Neural progenitor cell (in vitro differentiated cells): ENCODE results near the gene TEAD3. TPM values are rescaled to one million over a fixed set of nuclear protein-coding genes. Genes with fewer than 3 reads are reported as not detected.

ENCODE experiments used
- DNase-seq: peaks from one replicate; pipeline ENCODE4 v3.0.0-alpha.2; 2016; ENCODE audit warnings: low spot score
- H2AFZ ChIP-seq: fragments of 200-600 bp; sonication (generic); replicated peaks from 2 replicates; pipeline ENCODE4 v1.6.1; 2016; ENCODE audit warnings: antibody characterized with exemption
- H3F3A ChIP-seq: fragments of 200-600 bp; sonication (generic); 2 replicates; pipeline ENCODE4 v1.6.1; 2016; ENCODE audit warnings: antibody characterized with exemption, low read depth
- H3K27ac ChIP-seq: fragments of 200-600 bp; sonication (generic); 2 replicates; pipeline ENCODE4 v1.5.1; 2016; ENCODE audit warnings: mild to moderate bottlenecking
- H3K27me3 ChIP-seq: fragments of 200-600 bp; sonication (generic); 2 replicates; pipeline ENCODE4 v1.6.1; 2016; ENCODE audit warnings: mild to moderate bottlenecking, moderate library complexity
- H3K36me3 ChIP-seq: fragments of 200-600 bp; sonication (generic); 2 replicates; pipeline ENCODE4 v1.5.1; 2016
- H3K4me1 ChIP-seq: fragments of 200-600 bp; sonication (generic); 2 replicates; pipeline ENCODE4 v1.6.1; 2016; ENCODE audit warnings: mixed run types
- H3K4me2 ChIP-seq: fragments of 200-600 bp; sonication (generic); 2 replicates; pipeline ENCODE4 v1.6.1; 2016
- H3K4me3 ChIP-seq: fragments of 200-600 bp; sonication (generic); 2 replicates; pipeline ENCODE4 v1.5.1; 2016
- H3K79me2 ChIP-seq: fragments of 200-600 bp; sonication (generic); 2 replicates; pipeline ENCODE4 v1.6.1; 2016; ENCODE audit warnings: low read depth
- H3K9ac ChIP-seq: fragments of 200-600 bp; sonication (generic); 2 replicates; pipeline ENCODE4 v1.6.1; 2016
- H3K9me3 ChIP-seq: fragments of 200-600 bp; sonication (generic); 2 replicates; pipeline ENCODE4 v1.5.1; 2016; ENCODE audit warnings: low read depth
- H4K20me1 ChIP-seq: fragments of 200-600 bp; sonication (generic); 2 replicates; pipeline ENCODE4 v1.6.1; 2016; ENCODE audit warnings: low read depth
- H3K27ac Mint-ChIP-seq: 3 replicates; pipeline ENCODE4 v1.8.0; 2021; ENCODE audit warnings: mixed read lengths
- H3K27me3 Mint-ChIP-seq: 2 replicates; pipeline ENCODE4 v1.8.0; 2022; ENCODE audit warnings: low read depth, mild to moderate bottlenecking, inconsistent platforms, moderate library complexity, mixed read lengths; ENCODE audit not compliant: insufficient read depth
- H3K36me3 Mint-ChIP-seq: 3 replicates; pipeline ENCODE4 v1.8.0; 2021; ENCODE audit warnings: mixed read lengths
- H3K4me1 Mint-ChIP-seq: 3 replicates; pipeline ENCODE4 v1.8.0; 2021; ENCODE audit warnings: mixed read lengths
- H3K4me3 Mint-ChIP-seq: 3 replicates; pipeline ENCODE4 v1.8.0; 2021; ENCODE audit warnings: mild to moderate bottlenecking, moderate library complexity, mixed read lengths
- H3K9me3 Mint-ChIP-seq: 3 replicates; pipeline ENCODE4 v1.8.0; 2020; ENCODE audit warnings: mixed read lengths
- EZH2 ChIP-seq: fragments of 200-600 bp; sonication (generic); IDR thresholded peaks from 2 replicates; pipeline ENCODE4 v1.6.1; 2017; ENCODE audit warnings: antibody characterized with exemption, mild to moderate bottlenecking, moderate library complexity
- EZH2phosphoT487 ChIP-seq: fragments of 200-600 bp; sonication (generic); IDR thresholded peaks from 2 replicates; pipeline ENCODE4 v1.6.1; 2017; ENCODE audit warnings: antibody characterized with exemption
- total RNA-seq: library from RNA; depleted of rRNA; stranded (reverse); fragments of >200 nt; gene quantifications from 2 replicates; pipeline ENCODE4 v1.2.3, GENCODE V29; 2015; ENCODE audit warnings: low replicate concordance
- TF ChIP-seq, protein P1 (sequence below): fragments of 200-600 bp; sonication (generic); IDR thresholded peaks from 2 replicates; pipeline ENCODE4 v1.5.1; 2017; ENCODE audit warnings: antibody characterized with exemption, mild to moderate bottlenecking

The TEAD3 gene
- total RNA-seq, 1 donor from 2014 or later, result 9.7 TPM

DNA sequence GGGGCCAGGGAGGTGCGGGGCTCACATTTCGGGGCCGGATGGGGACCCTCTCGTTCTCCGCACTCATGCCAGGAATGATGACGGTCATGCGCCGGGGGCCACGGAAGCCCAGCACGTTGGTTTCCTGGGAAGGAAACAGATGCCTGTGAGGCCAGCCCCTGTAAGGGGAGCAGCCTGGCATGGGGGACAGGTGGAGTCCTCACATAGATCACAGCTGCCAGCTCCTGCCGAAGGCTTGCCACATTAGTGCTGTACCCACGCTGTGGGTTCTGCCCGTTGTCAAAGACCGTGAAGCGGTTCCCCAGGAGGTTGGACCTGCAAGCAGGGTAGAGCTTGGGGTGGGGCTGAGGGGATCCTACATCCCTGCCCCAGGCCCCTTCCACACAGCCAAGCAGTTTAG, 6.7 kb upstream of the TEAD3 start:
- peaks cover 41% of the 10 kb centered on the region for H3K4me1 Mint-ChIP-seq
- no peak overlapping the region for H3K4me3 Mint-ChIP-seq
- Histone ChIP-seq H3K4me1 (peaks cover 17% of the 10 kb centered on the region), H3K27ac (no peak overlapping the region), H3K4me2 (no peak overlapping the region), H3K9me3 (no peaks in the 10 kb centered on the region), H3K27me3 (peaks cover 24% of the 10 kb centered on the region), H3F3A (peaks cover 15% of the 10 kb centered on the region), H3K9ac (no peak overlapping the region), H3K79me2 (no peaks in the 10 kb centered on the region), H2AFZ (no peak overlapping the region), H3K36me3 (no peaks in the 10 kb centered on the region), H4K20me1 (no peaks in the 10 kb centered on the region), H3K4me3 (no peak overlapping the region)
- no peak for DNase-seq
- no peak for TF ChIP-seq EZH2phosphoT487
- TF ChIP-seq, protein P1, sequence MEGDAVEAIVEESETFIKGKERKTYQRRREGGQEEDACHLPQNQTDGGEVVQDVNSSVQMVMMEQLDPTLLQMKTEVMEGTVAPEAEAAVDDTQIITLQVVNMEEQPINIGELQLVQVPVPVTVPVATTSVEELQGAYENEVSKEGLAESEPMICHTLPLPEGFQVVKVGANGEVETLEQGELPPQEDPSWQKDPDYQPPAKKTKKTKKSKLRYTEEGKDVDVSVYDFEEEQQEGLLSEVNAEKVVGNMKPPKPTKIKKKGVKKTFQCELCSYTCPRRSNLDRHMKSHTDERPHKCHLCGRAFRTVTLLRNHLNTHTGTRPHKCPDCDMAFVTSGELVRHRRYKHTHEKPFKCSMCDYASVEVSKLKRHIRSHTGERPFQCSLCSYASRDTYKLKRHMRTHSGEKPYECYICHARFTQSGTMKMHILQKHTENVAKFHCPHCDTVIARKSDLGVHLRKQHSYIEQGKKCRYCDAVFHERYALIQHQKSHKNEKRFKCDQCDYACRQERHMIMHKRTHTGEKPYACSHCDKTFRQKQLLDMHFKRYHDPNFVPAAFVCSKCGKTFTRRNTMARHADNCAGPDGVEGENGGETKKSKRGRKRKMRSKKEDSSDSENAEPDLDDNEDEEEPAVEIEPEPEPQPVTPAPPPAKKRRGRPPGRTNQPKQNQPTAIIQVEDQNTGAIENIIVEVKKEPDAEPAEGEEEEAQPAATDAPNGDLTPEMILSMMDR, result no peak
- TF ChIP-seq EZH2, result no peak
- peaks cover 19% of the 10 kb centered on the region for H3K27me3 Mint-ChIP-seq
- H3K36me3 Mint-ChIP-seq, result peaks cover 2% of the 10 kb centered on the region
- H3K9me3 Mint-ChIP-seq, result no peaks in the 10 kb centered on the region
- H3K27ac Mint-ChIP-seq, result no peak overlapping the region

DNA sequence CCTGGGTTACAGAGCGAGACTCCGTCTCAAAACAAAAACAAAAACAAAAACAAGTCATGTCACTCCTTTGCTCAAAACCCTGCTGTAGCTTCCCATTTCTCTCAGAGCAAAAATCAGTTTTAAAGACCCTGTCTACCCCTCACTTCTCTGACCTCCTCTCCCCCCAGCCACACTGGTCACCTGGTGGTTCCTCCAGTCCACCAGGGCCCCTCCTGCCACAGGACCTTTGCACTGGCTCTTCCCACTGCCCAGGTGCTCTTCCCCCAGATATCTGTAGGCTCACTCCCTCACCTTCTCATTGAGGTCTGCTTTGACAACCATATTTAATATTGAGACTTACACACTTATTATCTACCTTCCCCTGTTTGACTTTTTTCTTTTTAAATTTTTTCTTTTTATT, 4.9 kb upstream of the TEAD3 start:
- Histone ChIP-seq H2AFZ (no peak overlapping the region), H3K9me3 (no peaks in the 10 kb centered on the region), H3F3A (peaks cover 7% of the 10 kb centered on the region), H3K27me3 (peaks cover 34% of the 10 kb centered on the region), H3K4me2 (no peak overlapping the region), H3K9ac (no peak overlapping the region), H3K4me3 (no peak overlapping the region), H3K4me1 (peaks cover 8% of the 10 kb centered on the region), H3K36me3 (no peaks in the 10 kb centered on the region), H3K27ac (no peak overlapping the region), H4K20me1 (no peaks in the 10 kb centered on the region), H3K79me2 (no peaks in the 10 kb centered on the region)
- H3K27ac Mint-ChIP-seq, result peak overlapping the region; percentile 59
- DNase-seq, result no peak
- no peaks in the 10 kb centered on the region for H3K9me3 Mint-ChIP-seq
- TF ChIP-seq EZH2phosphoT487 (no peak), EZH2 (no peak)
- TF ChIP-seq, protein P1, result no peak
- H3K4me3 Mint-ChIP-seq, result no peak overlapping the region
- peaks cover 31% of the 10 kb centered on the region for H3K4me1 Mint-ChIP-seq
- peaks cover 18% of the 10 kb centered on the region for H3K27me3 Mint-ChIP-seq
- peaks cover 4% of the 10 kb centered on the region for H3K36me3 Mint-ChIP-seq

DNA sequence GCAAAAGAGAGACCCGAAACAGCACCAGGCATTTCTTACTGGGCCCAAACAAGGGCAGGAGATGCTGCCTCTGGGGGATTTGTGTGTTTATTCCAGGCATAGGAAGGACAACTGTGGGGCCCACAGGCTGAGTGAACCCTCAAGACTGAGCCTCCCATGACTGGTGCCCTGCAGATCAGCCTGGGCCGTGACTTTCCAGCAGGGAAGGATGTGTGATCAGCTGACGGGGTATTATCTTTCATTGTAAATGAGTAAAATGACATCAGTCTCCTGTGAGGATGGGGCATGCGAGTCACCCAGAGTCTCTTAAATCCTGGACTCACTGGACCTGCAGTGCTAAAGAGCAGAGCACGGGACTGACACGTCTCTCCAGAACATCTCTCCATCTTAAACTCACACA, 3.9 kb upstream of the TEAD3 start:
- no peak overlapping the region for H3K4me3 ChIP-seq
- Mint-ChIP-seq H3K4me1 (peaks cover 28% of the 10 kb centered on the region), H3K4me3 (no peak overlapping the region), H3K9me3 (no peaks in the 10 kb centered on the region), H3K27me3 (peaks cover 18% of the 10 kb centered on the region), H3K36me3 (peaks cover 4% of the 10 kb centered on the region), H3K27ac (peak overlapping the region; percentile 61)
- TF ChIP-seq EZH2phosphoT487 (no peak), EZH2 (no peak)
- TF ChIP-seq, protein P1, result no peak
- H3K79me2 ChIP-seq, result no peaks in the 10 kb centered on the region
- peaks cover 16% of the 10 kb centered on the region for H3F3A ChIP-seq
- DNase-seq, result no peak
- no peak overlapping the region for H3K4me2 ChIP-seq
- H2AFZ ChIP-seq, result no peak overlapping the region
- H3K9me3 ChIP-seq, result no peaks in the 10 kb centered on the region
- H3K4me1 ChIP-seq, result peaks cover 10% of the 10 kb centered on the region
- no peaks in the 10 kb centered on the region for H3K36me3 ChIP-seq
- peaks cover 28% of the 10 kb centered on the region for H3K27me3 ChIP-seq
- H3K27ac ChIP-seq, result no peak overlapping the region
- H4K20me1 ChIP-seq, result peaks cover 3% of the 10 kb centered on the region
- H3K9ac ChIP-seq, result no peak overlapping the region
